Mesenchymal stem cell (in vitro differentiated cells and primary cell): Measurements from ENCODE around the gene FTO.

Experiments
- DNase-seq: peaks from one replicate; pipeline ENCODE4 v3.0.0-alpha.2; 2013
- H2AFZ ChIP-seq: one replicate; pipeline ENCODE4 v1.6.1; 2013; ENCODE audit warnings: low read depth, mild to moderate bottlenecking, control low read depth, inconsistent platforms, low read length, moderate library complexity
- H2AK5ac ChIP-seq: 2 replicates; pipeline ENCODE4 v1.6.1; 2013; ENCODE audit warnings: low read length, moderate library complexity, mild to moderate bottlenecking, inconsistent platforms; ENCODE audit not compliant: severe bottlenecking
- H2BK120ac ChIP-seq: one replicate; pipeline ENCODE4 v1.6.1; 2013; ENCODE audit warnings: low read depth, mild to moderate bottlenecking, inconsistent platforms, low read length, moderate library complexity
- H2BK12ac ChIP-seq, 2 experiments: one replicate each; pipeline ENCODE4 v1.6.1; 2013; ENCODE audit warnings: inconsistent platforms in 2 of 2, low read length in 2 of 2, mild to moderate bottlenecking in 2 of 2, moderate library complexity in 2 of 2, control low read depth in 1 of 2
- H2BK15ac ChIP-seq: one replicate; pipeline ENCODE4 v1.6.1; 2013; ENCODE audit warnings: mild to moderate bottlenecking, low read depth, inconsistent platforms; ENCODE audit not compliant: poor library complexity, severe bottlenecking
- H2BK5ac ChIP-seq: 2 replicates; pipeline ENCODE4 v1.6.1; 2013; ENCODE audit warnings: low read depth, mild to moderate bottlenecking, low read length, control low read depth, inconsistent platforms; ENCODE audit not compliant: poor library complexity, severe bottlenecking
- H3K14ac ChIP-seq, 2 experiments: one replicate each; pipeline ENCODE4 v1.6.1; 2013; ENCODE audit warnings: inconsistent platforms in 2 of 2, low read length in 2 of 2, control low read depth in 1 of 2, mild to moderate bottlenecking in 1 of 2, moderate library complexity in 1 of 2
- H3K18ac ChIP-seq, 2 experiments: one replicate each; pipeline ENCODE4 v1.6.1; 2013; ENCODE audit warnings: inconsistent platforms in 2 of 2, low read length in 2 of 2, control low read depth in 1 of 2, low read depth in 1 of 2, mild to moderate bottlenecking in 1 of 2
- H3K23ac ChIP-seq, 2 experiments: one replicate each; pipeline ENCODE4 v1.6.1; 2013; ENCODE audit warnings: inconsistent platforms in 2 of 2, low read length in 2 of 2, mild to moderate bottlenecking in 2 of 2, moderate library complexity in 2 of 2, control low read depth in 1 of 2
- H3K27ac ChIP-seq: 2 replicates; pipeline ENCODE4 v1.5.1; 2013; ENCODE audit warnings: mild to moderate bottlenecking, moderate library complexity, low read length, control low read depth, inconsistent platforms; ENCODE audit not compliant: poor library complexity, severe bottlenecking
- H3K27me3 ChIP-seq, 2 experiments: 2 replicates each; pipeline versions ENCODE4 v1.6.1 to v1.7.0; 2013; ENCODE audit warnings: low read length in 2 of 2, mild to moderate bottlenecking in 2 of 2, moderate library complexity in 2 of 2, control low read depth in 1 of 2, inconsistent platforms in 1 of 2; ENCODE audit not compliant: control insufficient read depth in 1 of 2, insufficient read depth in 1 of 2
- H3K36me3 ChIP-seq, 2 experiments: 2 replicates each; pipeline versions ENCODE4 v1.6.1 to v1.7.0; 2013; ENCODE audit warnings: low read length in 2 of 2, control low read depth in 1 of 2, inconsistent platforms in 1 of 2, low read depth in 1 of 2, mild to moderate bottlenecking in 1 of 2; ENCODE audit not compliant: insufficient read depth in 2 of 2, control insufficient read depth in 1 of 2
- H3K4ac ChIP-seq, 2 experiments: one replicate each; pipeline ENCODE4 v1.6.1; 2013; ENCODE audit warnings: inconsistent platforms in 2 of 2, low read length in 2 of 2, mild to moderate bottlenecking in 2 of 2, moderate library complexity in 2 of 2, control low read depth in 1 of 2, low read depth in 1 of 2
- H3K4me1 ChIP-seq: 2 replicates; pipeline ENCODE4 v1.6.1; 2013; ENCODE audit warnings: low read depth, low read length, control low read depth; ENCODE audit not compliant: control insufficient read depth, insufficient read depth
- H3K4me2 ChIP-seq: 2 replicates; pipeline ENCODE4 v1.6.1; 2013; ENCODE audit warnings: low read length, mild to moderate bottlenecking, inconsistent platforms; ENCODE audit not compliant: poor library complexity, severe bottlenecking
- H3K4me3 ChIP-seq, 2 experiments: 2 replicates each; pipeline versions ENCODE4 v1.5.1 to v1.7.0; 2013; ENCODE audit warnings: low read length in 2 of 2, mild to moderate bottlenecking in 2 of 2, control low read depth in 1 of 2, low read depth in 1 of 2; ENCODE audit not compliant: insufficient read depth in 1 of 2
- H3K79me1 ChIP-seq: replicated peaks from 2 replicates; pipeline ENCODE4 v1.6.1; 2013; ENCODE audit warnings: mild to moderate bottlenecking, control low read depth, low read length, inconsistent platforms; ENCODE audit not compliant: poor library complexity, severe bottlenecking
- H3K9ac ChIP-seq: 2 replicates; pipeline ENCODE4 v1.7.0; 2013; ENCODE audit warnings: mild to moderate bottlenecking, low read length, moderate library complexity
- H3K9me3 ChIP-seq: 2 replicates; pipeline ENCODE4 v1.7.0; 2013; ENCODE audit warnings: mild to moderate bottlenecking, low read length; ENCODE audit not compliant: control insufficient read depth
- H4K8ac ChIP-seq: one replicate; pipeline ENCODE4 v1.6.1; 2013; ENCODE audit warnings: inconsistent platforms, mild to moderate bottlenecking, low read length, moderate library complexity
- H4K91ac ChIP-seq: one replicate; pipeline ENCODE4 v1.6.1; 2013; ENCODE audit warnings: mild to moderate bottlenecking, low read length, inconsistent platforms
- WGBS: methylation state at CpG from one replicate; pipeline ENCODE4 v1.1.7; 2013; ENCODE audit warnings: mixed read lengths; 5-methylcytosine and 5-hydroxymethylcytosine counted together

FTO gene

GRCh38 chr16:54060599-54061421 lies 356.9 kb downstream of the FTO start:
- no peak overlapping the region for H3K9ac ChIP-seq
- H3K4me2 ChIP-seq = no peak overlapping the region
- no peak overlapping the region for H3K18ac ChIP-seq
- H2BK120ac ChIP-seq = no peak overlapping the region
- 99% methylated on average over 8 of the region's 10 CpGs for WGBS
- H2BK15ac ChIP-seq = no peak overlapping the region
- H3K36me3 ChIP-seq = no peaks in the 10 kb centered on the region
- no peaks in the 10 kb centered on the region for H3K9me3 ChIP-seq
- H4K91ac ChIP-seq = no peak overlapping the region
- no peaks in the 10 kb centered on the region for H3K4me1 ChIP-seq
- DNase-seq = no peak
- H2AK5ac ChIP-seq = no peak overlapping the region
- no peak overlapping the region for H3K27ac ChIP-seq
- no peak overlapping the region for H2BK12ac ChIP-seq
- H3K14ac ChIP-seq = no peak overlapping the region
- H3K79me1 ChIP-seq = no peaks in the 10 kb centered on the region
- H4K8ac ChIP-seq = no peak overlapping the region
- no peak overlapping the region for H2AFZ ChIP-seq
- H3K23ac ChIP-seq = no peak overlapping the region
- no peaks in the 10 kb centered on the region for H3K27me3 ChIP-seq
- no peak overlapping the region for H2BK5ac ChIP-seq
- H3K4ac ChIP-seq = no peak overlapping the region
- H3K4me3 ChIP-seq = no peak overlapping the region

- Histone ChIP-seq H3K9ac (no peak overlapping the region), H3K4me2 (no peak overlapping the region), H3K4ac (no peak overlapping the region), H4K8ac (no peak overlapping the region), H2AK5ac (no peak overlapping the region), H2BK120ac (no peak overlapping the region), H4K91ac (no peak overlapping the region), H3K36me3 (no peaks in the 10 kb centered on the region), H3K18ac (no peak overlapping the region), H3K14ac (no peak overlapping the region), H2BK5ac (no peak overlapping the region), H3K27ac (no peak overlapping the region), H3K4me1 (peaks cover 2% of the 10 kb centered on the region), H3K4me3 (no peak overlapping the region), H2BK15ac (no peak overlapping the region), H2AFZ (no peak overlapping the region), H2BK12ac (no peak overlapping the region), H3K23ac (no peak overlapping the region), H3K27me3 (no peaks in the 10 kb centered on the region), H3K9me3 (no peaks in the 10 kb centered on the region), H3K79me1 (no peaks in the 10 kb centered on the region)
- DNase-seq = no peak
- 68% methylated on average over 2 of the region's 6 CpGs for WGBS
These were observed 357.5 kb downstream of the FTO start for GRCh38 chr16:54061454-54061853.

DNA sequence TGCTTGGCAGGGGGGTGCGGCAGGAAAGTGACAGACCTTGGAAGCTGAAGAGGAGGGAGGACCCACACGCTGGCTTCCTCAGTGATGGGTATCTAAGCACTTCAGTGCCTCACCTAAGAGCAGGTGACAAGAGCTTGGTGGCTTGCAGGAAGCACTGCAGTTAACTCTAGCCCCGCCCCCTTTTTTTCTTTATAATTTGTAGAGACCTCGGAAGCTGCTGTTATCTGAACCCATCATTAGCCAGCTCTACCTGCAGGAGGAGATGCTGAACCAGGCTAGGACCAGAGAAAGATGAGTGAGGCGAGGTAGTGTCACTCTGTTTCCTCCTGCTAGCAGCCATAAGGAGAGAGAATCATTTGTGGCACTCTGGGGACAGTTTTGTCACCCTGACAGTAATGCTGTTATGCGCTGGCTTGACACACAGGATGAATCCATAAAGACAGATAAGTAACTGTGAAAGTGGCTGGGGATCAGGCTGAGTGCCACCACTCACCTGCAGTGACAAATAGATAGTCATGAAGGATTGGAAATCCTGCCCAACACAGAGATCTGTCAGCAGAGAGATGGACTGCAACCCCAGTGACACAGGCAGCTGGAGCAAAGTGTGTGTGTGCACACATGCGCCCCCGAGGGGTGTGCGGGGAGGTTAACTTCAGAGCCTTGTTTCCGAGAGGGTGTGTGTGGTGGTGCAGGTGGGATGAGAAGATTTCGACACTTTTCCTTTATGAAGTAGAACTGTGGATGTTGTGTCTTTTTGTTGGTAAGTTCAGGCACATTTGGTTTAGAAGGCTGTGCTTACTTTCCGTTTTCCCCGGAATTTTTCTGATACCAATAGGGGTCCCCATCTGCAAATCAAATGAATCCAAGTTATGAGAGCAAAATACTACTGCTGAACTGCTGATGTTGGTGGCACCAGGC lies 358.7 kb downstream of the FTO start:
- no peak overlapping the region for H2BK12ac ChIP-seq
- no peak overlapping the region for H2BK120ac ChIP-seq
- H3K18ac ChIP-seq = no peak overlapping the region
- no peak for DNase-seq
- no peak overlapping the region for H2BK15ac ChIP-seq
- H3K4ac ChIP-seq = no peak overlapping the region
- H2AK5ac ChIP-seq = no peak overlapping the region
- no peaks in the 10 kb centered on the region for H3K79me1 ChIP-seq
- no peaks in the 10 kb centered on the region for H3K36me3 ChIP-seq
- no peak overlapping the region for H3K4me3 ChIP-seq
- H3K9me3 ChIP-seq = no peaks in the 10 kb centered on the region
- no peak overlapping the region for H3K4me2 ChIP-seq
- WGBS = 72% methylated on average over 13 of the region's 13 CpGs
- peaks cover 4% of the 10 kb centered on the region for H3K4me1 ChIP-seq
- H3K14ac ChIP-seq = no peak overlapping the region
- no peak overlapping the region for H3K27ac ChIP-seq
- H2BK5ac ChIP-seq = no peak overlapping the region
- H3K9ac ChIP-seq = no peak overlapping the region
- H2AFZ ChIP-seq = no peak overlapping the region
- H4K8ac ChIP-seq = no peak overlapping the region
- H3K27me3 ChIP-seq = no peaks in the 10 kb centered on the region
- H4K91ac ChIP-seq = no peak overlapping the region
- no peak overlapping the region for H3K23ac ChIP-seq

GRCh38 chr16:54063279-54063773 lies 359.4 kb downstream of the FTO start:
- H3K27ac ChIP-seq = no peak overlapping the region
- H3K4me3 ChIP-seq = no peak overlapping the region
- no peak overlapping the region for H2BK15ac ChIP-seq
- no peak overlapping the region for H3K14ac ChIP-seq
- no peak overlapping the region for H4K91ac ChIP-seq
- no peak overlapping the region for H2BK12ac ChIP-seq
- H2BK5ac ChIP-seq = no peak overlapping the region
- H3K36me3 ChIP-seq = no peaks in the 10 kb centered on the region
- H3K4me2 ChIP-seq = no peak overlapping the region
- H3K4me1 ChIP-seq = peaks cover 4% of the 10 kb centered on the region
- WGBS = 86% methylated on average over 10 of the region's 10 CpGs
- no peak overlapping the region for H4K8ac ChIP-seq
- DNase-seq = no peak
- H3K23ac ChIP-seq = no peak overlapping the region
- H2AK5ac ChIP-seq = no peak overlapping the region
- no peak overlapping the region for H2AFZ ChIP-seq
- no peak overlapping the region for H3K18ac ChIP-seq
- no peak overlapping the region for H3K9ac ChIP-seq
- H3K79me1 ChIP-seq = no peaks in the 10 kb centered on the region
- H3K27me3 ChIP-seq = no peaks in the 10 kb centered on the region
- H3K4ac ChIP-seq = no peak overlapping the region
- no peaks in the 10 kb centered on the region for H3K9me3 ChIP-seq
- H2BK120ac ChIP-seq = no peak overlapping the region
